GM20000 (cell line): Measurements from ENCODE around the gene USP37.

ENCODE experiments used
- DNase-seq: peaks from one replicate; pipeline ENCODE4 v3.0.0; 2012; ENCODE audit warnings: low spot score
- TF ChIP-seq, protein P1 (sequence below): IDR thresholded peaks from 2 replicates; pipeline ENCODE4 v1.5.1; 2012; ENCODE audit warnings: mild to moderate bottlenecking, control low read depth; ENCODE audit errors: extremely low read depth, missing control alignments

Gene USP37

DNA sequence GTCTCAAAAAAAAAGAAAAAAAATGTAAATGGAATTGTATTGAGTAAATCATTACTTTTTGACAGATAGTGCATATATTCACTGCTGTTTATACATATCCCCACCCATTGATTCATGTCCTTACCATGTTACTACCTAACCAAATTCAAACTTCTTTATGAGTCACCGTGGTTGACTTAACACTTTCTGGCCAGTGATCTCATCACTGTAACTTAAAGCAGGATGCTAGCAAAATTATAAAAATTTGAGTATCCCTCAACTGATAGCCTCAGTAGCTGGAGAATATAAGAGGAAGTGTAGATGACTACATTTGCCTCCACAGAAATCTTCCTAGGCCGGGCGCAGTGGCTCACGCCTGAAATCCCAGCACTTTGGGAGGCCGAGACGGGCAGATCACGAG lies 13.9 kb upstream of the USP37 start:
- DNase-seq: peak; percentile 23
- TF ChIP-seq, protein P1, sequence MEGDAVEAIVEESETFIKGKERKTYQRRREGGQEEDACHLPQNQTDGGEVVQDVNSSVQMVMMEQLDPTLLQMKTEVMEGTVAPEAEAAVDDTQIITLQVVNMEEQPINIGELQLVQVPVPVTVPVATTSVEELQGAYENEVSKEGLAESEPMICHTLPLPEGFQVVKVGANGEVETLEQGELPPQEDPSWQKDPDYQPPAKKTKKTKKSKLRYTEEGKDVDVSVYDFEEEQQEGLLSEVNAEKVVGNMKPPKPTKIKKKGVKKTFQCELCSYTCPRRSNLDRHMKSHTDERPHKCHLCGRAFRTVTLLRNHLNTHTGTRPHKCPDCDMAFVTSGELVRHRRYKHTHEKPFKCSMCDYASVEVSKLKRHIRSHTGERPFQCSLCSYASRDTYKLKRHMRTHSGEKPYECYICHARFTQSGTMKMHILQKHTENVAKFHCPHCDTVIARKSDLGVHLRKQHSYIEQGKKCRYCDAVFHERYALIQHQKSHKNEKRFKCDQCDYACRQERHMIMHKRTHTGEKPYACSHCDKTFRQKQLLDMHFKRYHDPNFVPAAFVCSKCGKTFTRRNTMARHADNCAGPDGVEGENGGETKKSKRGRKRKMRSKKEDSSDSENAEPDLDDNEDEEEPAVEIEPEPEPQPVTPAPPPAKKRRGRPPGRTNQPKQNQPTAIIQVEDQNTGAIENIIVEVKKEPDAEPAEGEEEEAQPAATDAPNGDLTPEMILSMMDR: no peak

DNA sequence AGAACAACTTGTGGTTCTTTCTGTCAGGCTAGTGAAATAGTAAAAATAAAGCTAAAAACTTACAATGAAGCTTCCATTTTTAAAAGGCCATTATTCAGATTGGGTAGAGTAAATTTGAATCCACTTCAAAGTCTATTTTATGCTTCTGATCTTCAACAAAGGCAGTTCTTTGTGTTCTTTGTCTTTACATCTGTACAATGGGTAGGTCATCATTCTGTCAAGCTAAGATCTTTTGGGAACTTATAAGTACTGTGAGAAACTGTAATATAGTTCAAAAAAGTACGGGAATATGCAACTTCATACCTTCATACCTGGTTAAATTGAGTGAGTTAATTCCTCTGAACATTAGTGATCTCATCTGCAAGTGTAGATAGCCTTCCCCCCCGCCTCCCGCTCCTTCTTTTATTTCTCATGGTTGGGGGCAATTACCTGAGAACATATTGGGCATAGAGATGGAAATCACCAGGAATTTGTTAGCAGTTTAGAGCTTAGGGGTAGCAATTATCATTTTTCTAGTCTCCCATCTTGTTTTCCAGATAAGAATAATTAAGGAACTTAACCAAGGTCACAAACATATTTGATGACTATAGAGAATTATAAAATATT lies 10.2 kb upstream of the USP37 start:
- DNase-seq: no peak
- TF ChIP-seq, protein P1: no peak

DNA sequence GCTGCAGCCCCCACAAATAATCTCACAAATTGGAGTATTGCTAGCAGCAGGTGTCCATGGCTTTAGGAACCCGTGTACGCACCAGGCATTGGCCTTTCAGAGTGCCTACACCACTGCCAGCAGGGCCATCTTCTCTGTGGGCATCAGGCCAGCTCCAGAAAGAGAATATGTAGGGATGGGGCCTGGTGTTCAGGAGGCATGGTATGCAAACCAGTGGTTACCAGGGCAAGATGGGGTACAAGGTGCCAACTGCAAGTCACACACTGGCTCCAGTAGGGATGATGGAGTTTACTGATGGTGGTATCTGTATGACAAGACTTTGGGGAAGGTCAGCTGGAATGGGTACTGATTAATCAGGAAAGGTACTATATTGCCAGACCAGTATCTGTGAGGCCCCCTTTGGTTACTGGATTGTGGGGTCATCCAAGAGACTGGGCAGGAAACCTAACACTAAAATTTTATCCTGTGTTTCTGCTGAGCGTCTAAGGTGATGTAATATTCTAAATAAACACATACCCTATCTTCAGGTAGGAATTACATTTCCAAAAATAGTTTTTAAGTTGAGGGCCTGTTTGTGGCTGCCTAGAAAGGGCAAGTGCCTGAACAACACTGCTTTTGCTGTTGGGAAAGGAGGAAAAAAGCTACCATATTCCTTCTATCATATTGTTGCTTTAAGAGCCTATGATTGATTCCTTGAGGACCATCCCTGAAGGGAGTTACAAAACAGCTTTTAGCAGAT lies 9.5 kb upstream of the USP37 start:
- TF ChIP-seq, protein P1: no peak
- DNase-seq: no peak

DNA sequence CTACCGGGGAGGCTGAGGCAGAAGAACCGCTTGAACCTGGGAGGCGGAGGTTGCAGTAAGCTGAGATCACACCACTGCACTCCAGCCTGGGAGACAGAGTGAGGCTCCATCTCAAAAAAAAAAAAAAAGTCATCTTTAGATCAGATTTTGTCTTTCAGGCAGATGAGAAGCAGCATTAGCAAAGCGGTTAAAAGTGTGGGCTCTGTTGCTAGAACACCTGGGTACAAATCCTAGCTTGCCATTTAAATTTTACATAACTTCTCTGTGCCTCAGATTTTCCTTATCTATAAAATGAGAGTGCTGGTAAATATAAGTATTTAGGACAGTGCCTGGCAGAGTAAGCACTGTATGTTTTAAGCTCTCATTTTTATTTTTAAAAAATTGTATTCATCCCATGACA lies 8.7 kb upstream of the USP37 start:
- TF ChIP-seq, protein P1: no peak

DNA sequence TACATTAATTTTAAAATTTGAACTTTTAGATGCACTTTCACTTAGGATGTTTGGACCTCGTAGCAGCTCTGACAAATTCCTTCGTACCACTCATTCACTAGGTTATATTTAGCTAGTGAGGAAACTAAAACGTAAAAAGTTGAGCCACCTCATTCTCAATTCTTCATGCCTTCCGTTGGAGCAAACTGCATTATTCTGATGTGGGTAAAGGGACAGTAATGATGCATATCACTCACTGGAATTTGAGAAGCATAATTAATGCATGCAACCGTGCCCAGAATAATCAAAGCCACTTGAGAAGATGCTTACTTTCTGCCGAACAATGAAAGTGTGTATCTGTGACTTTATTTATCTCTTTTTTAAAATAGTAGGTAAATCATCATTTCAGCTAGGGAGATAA lies 2.7 kb upstream of the USP37 start:
- TF ChIP-seq, protein P1: no peak
- DNase-seq: no peak

More for the DNA sequence above, 8.7 kb upstream of the USP37 start:
- DNase-seq: no peak

DNA sequence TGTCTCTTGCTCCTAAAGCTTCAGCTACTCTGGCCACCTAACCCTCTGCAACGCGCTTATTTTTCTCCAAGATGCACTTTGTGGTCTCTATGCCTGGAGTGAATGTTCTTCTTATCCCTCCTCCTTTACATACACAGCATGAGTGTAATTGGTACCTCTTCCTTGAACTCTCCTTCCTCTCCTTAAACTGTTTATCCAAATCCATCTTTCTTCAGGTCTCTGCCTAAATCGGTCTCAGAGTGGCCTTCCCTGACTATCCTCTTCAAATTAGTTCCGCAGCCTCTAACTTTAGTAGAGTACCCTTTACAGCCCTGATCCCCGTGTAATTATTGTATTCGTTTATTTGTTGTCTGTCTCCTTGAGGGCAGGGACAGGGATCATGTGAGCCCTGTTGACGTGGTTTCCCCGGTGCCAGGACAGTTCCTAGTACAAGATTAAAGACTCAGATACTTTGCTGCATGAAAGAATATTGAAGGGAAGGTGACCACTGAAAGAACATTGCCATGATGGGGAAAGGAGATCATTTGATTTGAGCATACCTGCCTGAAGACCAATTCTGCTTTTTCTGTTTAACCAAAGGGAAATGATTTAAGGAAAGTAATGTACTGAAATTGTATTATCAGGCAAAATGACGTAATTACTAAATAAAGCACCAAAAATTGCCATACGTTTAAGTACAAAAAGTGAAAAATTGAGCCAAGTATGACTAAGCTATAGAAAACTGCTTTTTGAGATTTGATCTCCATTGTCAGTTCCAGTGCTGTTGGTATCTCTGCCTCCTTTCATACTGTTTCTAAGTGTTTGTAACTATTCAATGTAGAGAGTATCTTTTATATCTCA lies 1.7 kb upstream of the USP37 start:
- TF ChIP-seq, protein P1: no peak
- no peak for DNase-seq

DNA sequence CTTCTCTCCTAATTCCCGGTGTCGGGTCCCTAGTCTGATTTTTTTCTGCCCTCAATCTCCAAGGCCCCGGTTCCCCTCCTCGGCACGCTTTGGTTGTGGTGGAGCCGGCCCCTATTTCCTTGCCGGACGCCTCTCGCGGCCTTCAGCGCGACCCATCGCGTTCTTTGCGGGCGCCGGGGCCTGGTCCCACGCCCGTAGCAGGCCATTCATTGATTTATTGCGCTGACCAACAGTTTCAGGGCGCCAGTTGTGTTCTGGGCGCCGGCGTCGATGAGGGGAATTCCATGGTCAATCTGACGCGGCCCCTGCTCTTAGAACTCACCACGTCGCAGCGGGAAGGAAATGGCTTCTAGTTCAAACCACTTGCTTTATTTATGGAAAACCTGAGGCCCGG lies 884 bp upstream of the USP37 start:
- DNase-seq: peak; percentile 60
- TF ChIP-seq, protein P1: no peak
